ENCODE results near the gene GABRB3. TPM values are rescaled to one million over a fixed set of nuclear protein-coding genes. Genes with fewer than 3 reads are reported as not detected.

The GABRB3 gene
- total and polyA plus RNA-seq, 2 donors (not counting 3 experiments of a cell fraction or from before 2014, with no cell fraction given): 0.03 TPM; not detected in 1

DNA sequence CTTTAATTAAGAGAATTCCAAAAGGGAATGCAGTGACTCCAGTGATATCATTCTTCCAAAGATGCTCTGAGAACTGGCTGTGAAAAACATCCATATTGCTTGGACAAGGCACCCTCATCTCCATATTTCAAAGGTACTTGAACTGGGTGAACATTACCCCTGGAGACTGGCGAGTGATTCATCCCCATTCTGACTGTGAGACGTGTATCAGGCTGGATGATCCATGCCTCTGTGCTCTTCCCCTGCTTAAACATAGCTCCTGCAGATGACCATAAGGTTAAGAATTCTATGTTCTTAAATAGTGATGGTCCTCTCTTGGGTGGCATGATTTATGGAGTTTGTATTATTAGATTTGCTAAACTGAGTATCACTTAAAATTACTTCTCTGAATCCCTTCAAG lies 137.8 kb downstream of the GABRB3 start:
- no peak for FAIRE-seq
- CTCF ChIA-PET: no interaction called here
- BruUV-seq (replicated peaks): no TSS peak
- dilution Hi-C loops (cut with MboI; ENCODE audit: extremely low pct_ligation_motif_present, low sequenced_read_pairs) (no loop called here), intact Hi-C loops (cut with micrococcal nuclease) (no loop called here)
- Histone ChIP-seq H3K9me1 (replicated peaks; ENCODE audit: control insufficient read depth, extremely low read depth, insufficient read depth, low read length) (no peaks in the 10 kb centered on the region), H4K20me1 (replicated peaks; ENCODE audit: control insufficient read depth, extremely low read depth, insufficient read depth, low read length) (no peaks in the 10 kb centered on the region), H3K36me3 (ENCODE audit: control insufficient read depth in 2 of 2, extremely low read depth in 1 of 2, insufficient read depth in 2 of 2, low read length in 2 of 2) (no peaks in the 10 kb centered on the region), H2AFZ (ENCODE audit: low read depth, low read length) (no peak overlapping the region), H3K9me3 (replicated peaks; ENCODE audit: control insufficient read depth, insufficient read depth, low read length) (peaks cover 13% of the 10 kb centered on the region), H3K4me3 (replicated peaks in 1 of 3; ENCODE audit: insufficient read depth in 1 of 3, low read depth in 1 of 3, low read length in 3 of 3) (no peak overlapping the region), H3K9ac (replicated peaks; ENCODE audit: extremely low read depth, insufficient read depth, low read length) (no peak overlapping the region), H3K4me1 (ENCODE audit: control insufficient read depth, extremely low read depth, insufficient read depth, low read length) (no peaks in the 10 kb centered on the region), H3K27ac (ENCODE audit: insufficient read depth, low read depth, low read length) (no peak overlapping the region), H3K79me2 (ENCODE audit: control insufficient read depth, insufficient read depth, low read length) (no peaks in the 10 kb centered on the region), H3K27me3 (ENCODE audit: control insufficient read depth in 2 of 2, insufficient read depth in 2 of 2, low read length in 2 of 2) (no peaks in the 10 kb centered on the region), H3K4me2 (ENCODE audit: insufficient read depth, low read length) (no peak overlapping the region)
- no peak for TF ChIP-seq JUN (IDR thresholded peaks at IDR 0.05; ENCODE audit: borderline replicate concordance, insufficient read depth, insufficient read length, low read depth)
- TF ChIP-seq, protein P1, sequence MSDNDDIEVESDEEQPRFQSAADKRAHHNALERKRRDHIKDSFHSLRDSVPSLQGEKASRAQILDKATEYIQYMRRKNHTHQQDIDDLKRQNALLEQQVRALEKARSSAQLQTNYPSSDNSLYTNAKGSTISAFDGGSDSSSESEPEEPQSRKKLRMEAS (IDR thresholded peaks at IDR 0.05; ENCODE audit: insufficient read depth, insufficient read length): no peak
- no peak for TF ChIP-seq POLR2A (IDR thresholded peaks at IDR 0.05; ENCODE audit: low read depth, low read length)
- TF ChIP-seq GATA2 (IDR thresholded peaks at IDR 0.05; ENCODE audit: insufficient read depth, insufficient read length, low read depth, low read length): no peak
- TF ChIP-seq EZH2 (IDR thresholded peaks at IDR 0.05; ENCODE audit: borderline replicate concordance, low read depth, low read length, severe bottlenecking): no peak
- TF ChIP-seq MYC (IDR thresholded peaks at IDR 0.05; ENCODE audit: low read depth, low read length): no peak
- TF ChIP-seq FOS (IDR thresholded peaks at IDR 0.05; ENCODE audit: borderline replicate concordance, insufficient read depth, low read length): no peak
- TF ChIP-seq POLR2AphosphoS5 (IDR thresholded peaks at IDR 0.05; ENCODE audit: insufficient read depth, low read depth, low read length): no peak
- TF ChIP-seq, protein P2, sequence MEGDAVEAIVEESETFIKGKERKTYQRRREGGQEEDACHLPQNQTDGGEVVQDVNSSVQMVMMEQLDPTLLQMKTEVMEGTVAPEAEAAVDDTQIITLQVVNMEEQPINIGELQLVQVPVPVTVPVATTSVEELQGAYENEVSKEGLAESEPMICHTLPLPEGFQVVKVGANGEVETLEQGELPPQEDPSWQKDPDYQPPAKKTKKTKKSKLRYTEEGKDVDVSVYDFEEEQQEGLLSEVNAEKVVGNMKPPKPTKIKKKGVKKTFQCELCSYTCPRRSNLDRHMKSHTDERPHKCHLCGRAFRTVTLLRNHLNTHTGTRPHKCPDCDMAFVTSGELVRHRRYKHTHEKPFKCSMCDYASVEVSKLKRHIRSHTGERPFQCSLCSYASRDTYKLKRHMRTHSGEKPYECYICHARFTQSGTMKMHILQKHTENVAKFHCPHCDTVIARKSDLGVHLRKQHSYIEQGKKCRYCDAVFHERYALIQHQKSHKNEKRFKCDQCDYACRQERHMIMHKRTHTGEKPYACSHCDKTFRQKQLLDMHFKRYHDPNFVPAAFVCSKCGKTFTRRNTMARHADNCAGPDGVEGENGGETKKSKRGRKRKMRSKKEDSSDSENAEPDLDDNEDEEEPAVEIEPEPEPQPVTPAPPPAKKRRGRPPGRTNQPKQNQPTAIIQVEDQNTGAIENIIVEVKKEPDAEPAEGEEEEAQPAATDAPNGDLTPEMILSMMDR (IDR thresholded peaks at IDR 0.05; ENCODE audit: extremely low read depth in 1 of 2, insufficient read depth in 1 of 2, low read depth in 1 of 2, low read length in 2 of 2): no peak
- DNase-seq (ENCODE audit: low read depth, low spot score): no peak
- POLR2A ChIA-PET: no interaction called here

All from endothelial cell of umbilical vein (primary cell).